ENCODE measurements around the gene DOLK.

Gene DOLK

DNA sequence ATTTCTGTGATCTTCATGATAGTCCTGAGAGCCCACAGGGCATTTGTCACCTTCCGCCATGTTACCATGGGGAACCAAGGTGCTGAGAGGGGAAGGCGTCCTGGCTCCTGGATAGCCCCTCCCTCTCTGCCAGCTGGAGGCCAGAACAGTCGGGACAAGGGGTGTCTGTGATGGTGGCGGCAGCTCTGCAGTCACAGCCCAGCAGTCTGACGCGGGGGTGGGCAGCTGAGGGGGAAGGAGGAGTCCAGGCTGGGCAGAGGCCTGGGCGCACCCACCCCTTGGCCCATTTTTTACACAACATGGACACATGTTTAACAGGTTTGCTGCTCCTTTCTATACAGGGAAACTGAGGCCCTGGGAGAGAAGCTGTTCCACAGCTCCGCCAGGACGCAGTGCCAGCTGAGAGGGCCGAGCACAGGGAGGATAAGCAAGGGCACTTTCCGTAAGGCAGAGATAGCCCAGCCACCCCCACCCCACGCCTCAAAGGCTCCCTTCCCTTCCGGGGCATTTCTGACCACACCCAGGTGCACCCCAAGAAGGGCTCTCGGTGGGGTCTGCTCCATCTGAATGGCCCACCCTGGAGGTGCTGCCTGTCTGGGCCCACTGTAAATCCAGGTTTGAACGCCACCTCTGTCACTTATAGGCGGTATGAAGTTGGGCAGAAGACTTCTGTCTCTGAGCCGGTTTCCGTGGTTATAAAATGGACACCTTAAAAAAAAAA lies 48.4 kb downstream of the DOLK start:
- no peaks in the 10 kb centered on the region for H3K27me3 ChIP-seq (ENCODE audit: insufficient read depth, insufficient read length)
- no peaks in the 10 kb centered on the region for H3K9me3 ChIP-seq (ENCODE audit: insufficient read depth, low read length)
- H3K4me1 ChIP-seq (ENCODE audit: insufficient read depth, insufficient read length) = peaks cover 30% of the 10 kb centered on the region
- DNase-seq (ENCODE audit: low read depth, low spot score) = no peak
- TF ChIP-seq ZNF274 (IDR thresholded peaks at IDR 0.05; ENCODE audit: low read depth, low read length) (no peak), SUZ12 (IDR thresholded peaks at IDR 0.05; ENCODE audit: extremely low read depth, insufficient read depth, insufficient read length) (no peak), YY1 (IDR thresholded peaks at IDR 0.05; ENCODE audit: insufficient read depth, insufficient read length) (no peak)
- no peak overlapping the region for H3K9ac ChIP-seq (ENCODE audit: insufficient read length, low read depth)
- peaks cover 82% of the 10 kb centered on the region for H3K36me3 ChIP-seq (ENCODE audit: insufficient read depth, insufficient read length, low read length)
- H3K4me3 ChIP-seq (ENCODE audit: insufficient read length, low read depth) = no peak overlapping the region

DNA sequence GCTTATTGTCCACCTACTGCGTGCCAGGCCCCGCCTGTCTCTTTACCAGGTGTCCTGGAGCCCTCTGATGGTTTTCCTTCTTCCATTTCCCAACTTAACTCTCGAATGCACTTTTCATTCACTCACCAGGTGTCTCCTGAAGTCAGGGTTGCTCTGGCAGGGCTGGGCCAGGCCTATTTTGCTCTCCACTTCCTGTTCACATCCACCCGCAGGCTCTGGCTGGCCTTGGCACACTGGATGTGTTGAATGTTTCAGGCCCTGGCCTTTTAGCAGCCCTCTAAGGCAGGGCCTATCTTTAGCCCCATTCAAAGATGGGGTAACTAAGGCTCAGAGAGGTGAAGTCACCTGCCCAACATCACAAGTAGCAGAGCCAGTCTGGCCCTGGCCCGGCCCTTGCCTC lies 49.0 kb downstream of the DOLK start:
- H3K9ac ChIP-seq (ENCODE audit: insufficient read length, low read depth) = no peak overlapping the region
- H3K27me3 ChIP-seq (ENCODE audit: insufficient read depth, insufficient read length) = no peaks in the 10 kb centered on the region
- peaks cover 87% of the 10 kb centered on the region for H3K36me3 ChIP-seq (ENCODE audit: insufficient read depth, insufficient read length, low read length)
- TF ChIP-seq ZNF274 (IDR thresholded peaks at IDR 0.05; ENCODE audit: low read depth, low read length) = no peak
- no peak for TF ChIP-seq SUZ12 (IDR thresholded peaks at IDR 0.05; ENCODE audit: extremely low read depth, insufficient read depth, insufficient read length)
- TF ChIP-seq YY1 (IDR thresholded peaks at IDR 0.05; ENCODE audit: insufficient read depth, insufficient read length) = no peak
- H3K4me1 ChIP-seq (ENCODE audit: insufficient read depth, insufficient read length) = peaks cover 30% of the 10 kb centered on the region
- no peak for DNase-seq (ENCODE audit: low read depth, low spot score)
- H3K4me3 ChIP-seq (ENCODE audit: insufficient read length, low read depth) = no peak overlapping the region
- no peaks in the 10 kb centered on the region for H3K9me3 ChIP-seq (ENCODE audit: insufficient read depth, low read length)

DNA sequence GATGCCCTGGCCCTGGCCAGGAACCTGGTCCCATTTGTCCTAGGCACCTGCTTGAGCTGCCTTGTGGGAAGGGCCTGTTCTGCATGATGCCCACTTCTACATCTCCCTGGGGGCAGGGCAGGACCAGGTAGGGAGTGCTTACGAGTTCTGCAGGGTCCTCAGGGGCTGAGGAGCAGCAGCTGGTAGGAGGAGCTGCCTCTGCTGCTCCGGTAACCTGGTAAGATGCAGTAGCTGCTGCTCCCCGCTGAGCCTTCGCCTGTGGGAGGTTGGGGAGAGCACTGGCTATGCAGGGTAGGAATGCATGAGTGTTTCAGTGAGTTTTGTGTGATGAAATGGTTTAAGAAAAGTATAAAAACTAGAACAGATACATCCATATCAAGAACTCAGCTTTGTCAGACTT lies 51.8 kb downstream of the DOLK start:
- H3K36me3 ChIP-seq (ENCODE audit: insufficient read depth, insufficient read length, low read length) = peaks cover 90% of the 10 kb centered on the region
- TF ChIP-seq YY1 (IDR thresholded peaks at IDR 0.05; ENCODE audit: insufficient read depth, insufficient read length) (no peak), ZNF274 (IDR thresholded peaks at IDR 0.05; ENCODE audit: low read depth, low read length) (no peak), SUZ12 (IDR thresholded peaks at IDR 0.05; ENCODE audit: extremely low read depth, insufficient read depth, insufficient read length) (no peak)
- peaks cover 29% of the 10 kb centered on the region for H3K4me1 ChIP-seq (ENCODE audit: insufficient read depth, insufficient read length)
- H3K27me3 ChIP-seq (ENCODE audit: insufficient read depth, insufficient read length) = no peaks in the 10 kb centered on the region
- no peak overlapping the region for H3K4me3 ChIP-seq (ENCODE audit: insufficient read length, low read depth)
- DNase-seq (ENCODE audit: low read depth, low spot score) = no peak
- no peaks in the 10 kb centered on the region for H3K9me3 ChIP-seq (ENCODE audit: insufficient read depth, low read length)
- H3K9ac ChIP-seq (ENCODE audit: insufficient read length, low read depth) = no peak overlapping the region
